Adipose tissue (tissue), 3 donors: Measurements from ENCODE around the gene SORCS2. TPM values are rescaled to one million over a fixed set of nuclear protein-coding genes. Genes with fewer than 3 reads are reported as not detected.

Experiments
- H3K27ac ChIP-seq: one replicate; pipeline ENCODE4 v1.5.1; 2013; ENCODE audit warnings: low read depth, low read length
- WGBS, 3 donors: extraction: QIAGEN DNeasy Blood & Tissue Kit; methylation state at CpG; one replicate each; pipeline ENCODE4 v1.1.7; 2013; 5-methylcytosine and 5-hydroxymethylcytosine counted together
- polyA plus RNA-seq, 3 donors: library from polyadenylated mRNA; stranded (reverse); fragments of 200-250 nt; gene quantifications; one replicate each; pipeline ENCODE4 v1.2.3, GENCODE V29; 2013
- donor health status: healthy with polysubstance abuse.
- donor health status: Bipolar disorder and iron deficiency.
- donor health status: healthy.

Gene SORCS2
- polyA plus RNA-seq, 3 donors, result 0.22 to 2.2 (median 0.83) TPM

DNA sequence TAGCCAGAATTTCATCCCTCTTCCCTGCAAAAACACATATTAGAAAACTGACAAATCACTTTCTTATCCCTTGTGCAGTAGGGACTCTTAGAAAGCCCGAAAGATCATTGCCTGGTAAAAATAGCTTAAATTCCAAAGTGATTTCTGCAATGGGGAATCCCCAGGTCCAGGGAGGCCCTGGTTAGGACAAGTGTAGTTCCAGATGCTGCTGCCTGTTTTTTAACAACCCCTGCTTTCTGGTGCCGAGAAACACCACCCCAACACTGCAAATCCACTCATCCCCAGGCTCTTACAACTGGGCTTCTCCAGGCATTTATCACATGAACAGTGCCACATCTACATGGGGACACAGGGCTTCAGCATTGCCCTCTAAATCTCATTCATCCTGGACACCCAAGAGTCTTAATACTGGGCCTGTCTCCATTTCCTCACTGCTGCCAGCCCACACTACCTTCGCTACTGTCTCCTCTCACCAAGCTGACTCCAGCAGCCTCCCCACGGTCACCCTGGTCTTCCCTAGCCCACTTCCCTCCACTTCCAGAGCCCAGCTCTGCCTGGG, 354.6 kb downstream of the SORCS2 start:
- 49 to 60% (median 52%) methylated on average over 4 of the region's 4 CpGs for WGBS, 3 donors
- H3K27ac ChIP-seq, result no peak overlapping the region

DNA sequence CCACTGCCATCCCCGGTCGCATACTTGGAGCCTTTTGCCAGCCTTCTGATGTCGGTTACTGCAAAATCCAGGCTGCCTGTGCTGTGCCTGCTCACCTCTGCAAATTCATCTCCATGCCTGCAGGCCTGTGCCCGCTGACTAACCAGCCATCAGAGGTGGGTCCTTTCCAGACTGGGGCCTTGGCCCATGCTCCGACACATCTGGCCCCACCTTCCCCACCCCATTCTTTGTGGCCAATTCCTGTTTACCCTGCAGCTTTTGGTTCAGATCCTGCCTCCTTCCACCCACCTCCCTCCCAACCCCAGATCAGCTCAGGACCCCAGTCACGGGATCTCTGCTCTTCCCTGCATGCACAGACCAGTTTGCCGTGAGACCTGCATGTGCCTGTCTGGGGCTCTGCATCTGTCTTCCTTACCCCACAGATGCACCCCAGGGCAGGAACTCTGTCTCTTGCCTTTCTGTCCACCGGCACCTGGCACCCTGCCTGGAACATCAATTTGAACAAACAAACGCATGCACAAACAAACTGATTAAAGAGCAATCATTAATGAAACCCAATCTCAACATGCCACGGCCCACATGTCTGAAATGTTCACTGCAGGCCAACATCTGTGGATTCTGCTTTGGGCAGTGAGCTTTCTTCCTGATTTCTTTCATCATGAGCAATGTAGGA, 355.2 kb downstream of the SORCS2 start:
- 56 to 73% (median 68%) methylated on average over 10 of the region's 10 CpGs for WGBS, 3 donors
- H3K27ac ChIP-seq, result no peak overlapping the region

DNA sequence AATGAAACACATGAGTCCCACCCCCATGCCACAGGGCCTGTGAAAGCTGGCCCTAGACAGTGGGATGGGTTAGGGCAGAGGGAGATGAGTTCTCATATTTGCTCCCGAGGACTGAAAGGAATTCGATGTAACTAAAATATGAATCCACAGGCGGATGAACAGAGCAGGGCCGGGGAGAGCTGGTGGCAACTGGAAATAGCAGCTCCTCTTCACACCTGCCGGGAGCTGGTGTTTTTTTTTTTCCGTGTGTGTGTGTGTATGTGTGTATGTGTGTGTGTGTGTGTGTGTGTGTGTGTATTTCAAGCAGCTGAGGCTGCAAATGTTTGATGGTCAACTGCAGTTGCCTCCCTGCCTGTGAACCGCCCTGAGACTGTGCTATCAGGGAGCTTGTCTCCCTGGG, 357.5 kb downstream of the SORCS2 start:
- WGBS, 3 donors, result 64 to 91% (median 84%) methylated on average over 7 of the region's 7 CpGs
- no peak overlapping the region for H3K27ac ChIP-seq

DNA sequence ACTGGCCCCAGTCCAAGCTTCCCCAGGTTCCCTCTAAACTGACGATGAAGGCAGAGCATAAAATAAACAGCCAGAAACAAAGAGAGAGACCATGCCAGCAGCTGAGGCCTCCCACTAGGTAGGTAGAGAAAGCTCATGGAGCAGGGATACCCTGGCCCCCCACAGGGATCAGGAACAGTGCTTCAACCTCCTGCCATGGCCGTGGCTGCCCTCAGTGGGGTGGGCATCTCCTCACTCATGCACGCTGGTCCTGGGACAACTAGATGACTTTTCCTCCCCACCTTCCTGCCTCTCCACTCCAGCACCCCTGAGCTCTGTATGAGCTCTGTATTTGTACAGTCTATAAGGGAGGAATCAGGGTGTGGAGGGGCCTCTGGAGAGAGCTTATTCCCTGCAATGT, 360.1 kb downstream of the SORCS2 start:
- no peak overlapping the region for H3K27ac ChIP-seq
- 64 to 78% (median 75%) methylated on average over 3 of the region's 3 CpGs for WGBS, 3 donors

DNA sequence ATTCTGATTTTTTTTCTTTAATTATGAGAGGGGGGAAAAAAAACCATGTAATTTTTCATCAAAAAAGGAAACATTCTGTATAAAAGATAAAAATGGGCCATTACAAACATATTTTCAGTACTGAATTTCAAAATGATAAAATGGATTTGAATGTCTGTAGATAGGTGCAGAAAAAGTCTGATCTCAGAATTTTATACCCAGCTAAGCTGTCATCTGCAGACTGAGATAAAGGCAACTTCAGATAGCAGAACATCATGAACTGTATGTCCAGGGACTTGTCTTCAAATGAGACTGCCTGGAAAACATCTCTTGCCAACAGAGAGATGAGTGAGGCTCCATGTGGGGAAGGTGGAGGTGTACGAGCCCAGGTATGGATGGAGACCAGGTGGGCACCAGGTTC, 360.9 kb downstream of the SORCS2 start:
- no peak overlapping the region for H3K27ac ChIP-seq
- WGBS, 3 donors, result 80 to 92% (median 81%) methylated on average over 1 of the region's 1 CpG

DNA sequence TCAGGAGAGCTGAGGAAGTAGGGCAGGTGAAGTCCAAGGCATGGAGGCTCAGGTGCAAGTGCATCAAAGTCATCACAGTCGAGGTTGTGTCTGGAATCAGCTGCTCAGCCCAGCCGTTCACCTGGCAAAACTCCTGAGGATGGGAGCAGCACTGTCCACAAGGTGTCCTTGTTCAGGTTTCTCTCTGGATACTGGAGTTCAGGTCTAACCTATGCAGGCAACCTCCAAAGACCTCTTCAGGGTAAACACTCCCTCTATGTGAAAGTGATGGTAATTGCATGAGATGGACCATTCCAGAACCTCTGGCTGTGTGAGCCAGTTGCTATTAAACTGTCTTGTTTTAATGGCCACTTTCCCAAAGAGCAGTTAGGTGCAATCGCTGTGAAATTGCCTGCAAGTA, 362.6 kb downstream of the SORCS2 start:
- H3K27ac ChIP-seq, result no peak overlapping the region
- WGBS, 3 donors, result 57 to 68% (median 61%) methylated on average over 3 of the region's 3 CpGs

DNA sequence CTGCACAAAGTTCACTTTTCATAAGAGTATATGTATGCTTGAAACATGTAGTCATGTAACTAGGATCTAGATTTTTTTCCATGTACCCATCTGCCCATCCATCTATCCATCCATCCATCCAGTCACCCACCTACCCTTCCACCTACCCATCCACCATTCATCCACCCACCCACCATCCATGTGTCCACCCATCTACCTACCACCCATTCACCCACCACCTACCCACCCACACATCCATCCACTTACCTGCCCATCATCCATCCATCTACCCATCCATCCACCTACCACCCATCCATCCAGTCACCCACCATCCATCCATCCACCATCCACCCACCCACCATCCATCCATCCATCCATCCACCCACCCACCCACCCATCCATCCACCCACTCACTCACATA, 364.2 kb downstream of the SORCS2 start:
- H3K27ac ChIP-seq, result no peak overlapping the region

DNA sequence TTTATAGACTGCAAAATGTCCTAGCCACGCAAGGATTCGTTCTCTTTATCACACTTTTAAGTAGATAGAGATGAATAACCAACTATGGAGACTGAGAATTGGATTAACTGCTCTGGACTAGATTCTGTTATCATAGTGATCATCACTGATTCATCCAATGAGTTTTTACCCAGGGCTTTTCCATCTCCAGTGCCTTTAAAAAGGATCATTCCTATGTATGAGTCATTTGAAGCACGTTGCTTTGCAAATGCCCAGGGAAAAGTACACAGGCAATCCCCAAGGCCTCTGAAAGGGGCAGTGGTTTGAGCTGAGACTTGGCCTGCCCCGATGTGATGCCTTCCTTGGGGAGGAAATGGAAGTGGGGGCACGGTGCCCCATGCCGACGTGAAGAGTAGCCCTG, 365.1 kb downstream of the SORCS2 start:
- H3K27ac ChIP-seq, result no peak overlapping the region
- 73 to 76% (median 76%) methylated on average over 7 of the region's 7 CpGs for WGBS, 3 donors

DNA sequence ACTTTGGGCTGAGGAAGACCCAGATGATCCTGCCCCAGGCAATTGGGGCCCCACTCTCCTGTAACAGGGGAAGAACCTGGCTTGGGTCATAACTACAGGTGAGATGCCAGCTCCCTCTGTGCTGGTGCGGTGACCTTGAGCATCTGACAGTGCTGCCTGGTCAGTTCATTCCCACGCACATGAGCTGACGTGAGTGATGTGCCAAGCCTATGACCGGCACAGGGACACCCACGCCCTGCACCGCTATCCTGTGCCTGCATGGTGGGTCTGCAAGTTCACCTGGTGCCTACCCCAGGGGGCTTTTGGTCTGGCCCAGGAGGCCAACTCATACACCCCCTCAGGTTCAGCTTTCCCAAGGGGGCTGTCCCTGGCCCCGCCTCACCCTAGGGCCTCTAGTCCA, 366.1 kb downstream of the SORCS2 start:
- WGBS, 3 donors, result 67 to 98% (median 93%) methylated on average over 7 of the region's 7 CpGs
- H3K27ac ChIP-seq, result no peak overlapping the region

DNA sequence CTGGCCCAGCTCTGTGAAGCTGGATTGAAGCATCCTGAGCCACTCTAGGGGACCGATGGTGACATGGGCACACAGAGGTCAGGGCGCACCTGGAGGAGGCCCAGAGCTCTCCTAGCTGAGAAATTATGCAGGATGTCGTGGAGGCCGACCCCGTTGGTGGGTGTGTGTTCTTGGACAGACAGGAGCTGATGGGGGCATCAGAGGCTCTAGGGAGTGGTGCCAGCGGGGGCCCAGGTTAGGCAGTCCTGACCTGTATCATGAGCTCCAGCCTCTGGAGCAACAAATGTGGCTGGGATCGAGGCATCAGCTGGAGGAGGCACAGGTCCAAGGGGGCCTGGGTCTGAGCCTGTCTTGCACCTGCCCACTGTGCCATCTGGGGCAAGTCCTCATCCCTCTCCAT, 367.0 kb downstream of the SORCS2 start:
- no peak overlapping the region for H3K27ac ChIP-seq
- 80 to 91% (median 81%) methylated on average over 7 of the region's 7 CpGs for WGBS, 3 donors

DNA sequence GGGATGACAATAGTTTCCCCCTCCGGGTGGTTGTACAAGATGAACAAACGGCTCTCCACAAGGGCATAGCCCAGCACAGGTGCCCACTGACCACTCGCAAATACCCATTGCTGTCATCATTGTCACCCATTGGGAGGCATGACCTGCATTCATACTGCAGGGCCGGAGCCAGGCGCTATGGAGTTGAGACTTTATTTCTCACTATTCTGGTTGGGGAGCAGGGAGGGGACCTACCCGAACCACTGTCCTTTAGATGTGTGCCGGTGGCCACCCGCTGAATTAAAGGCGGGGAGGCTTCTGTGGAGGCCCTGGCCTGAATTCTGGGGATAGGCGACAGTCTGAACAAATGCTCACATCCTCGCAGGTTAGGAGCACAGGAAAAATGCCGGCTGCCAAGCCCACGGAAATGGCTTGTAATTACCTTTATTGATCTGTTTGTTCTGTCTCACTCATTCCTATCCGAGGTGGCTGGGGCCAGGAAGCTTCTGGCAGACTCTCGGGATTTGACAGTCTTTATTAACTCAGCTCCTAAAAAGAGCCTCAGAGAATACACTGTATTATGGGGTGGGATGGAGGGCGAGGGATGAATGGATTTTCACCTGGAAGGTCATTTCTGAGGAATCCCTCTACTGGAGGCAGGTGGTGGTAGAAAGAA, 367.5 kb downstream of the SORCS2 start:
- WGBS, 3 donors, result 36 to 84% (median 84%) methylated on average over 16 of the region's 16 CpGs
- H3K27ac ChIP-seq, result no peak overlapping the region

DNA sequence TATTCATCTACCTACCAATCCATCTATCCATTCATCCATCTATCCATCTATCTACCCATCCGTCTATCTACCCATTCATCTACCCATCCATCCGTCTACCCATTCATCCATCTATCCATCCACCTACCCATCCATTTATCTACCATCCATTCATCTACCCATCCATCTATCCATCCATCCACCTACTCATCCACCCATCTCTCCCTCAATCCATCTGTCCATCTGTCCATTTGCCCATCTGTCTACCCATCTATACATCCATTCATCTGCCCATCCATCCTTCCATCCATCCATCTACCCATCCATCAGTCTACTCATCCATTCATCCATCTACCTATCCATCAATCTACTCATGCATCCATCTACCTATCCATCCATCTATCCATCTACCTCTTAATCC, 369.2 kb downstream of the SORCS2 start:
- no peak overlapping the region for H3K27ac ChIP-seq
- WGBS, 3 donors, result 54 to 91% (median 89%) methylated on average over 2 of the region's 2 CpGs

DNA sequence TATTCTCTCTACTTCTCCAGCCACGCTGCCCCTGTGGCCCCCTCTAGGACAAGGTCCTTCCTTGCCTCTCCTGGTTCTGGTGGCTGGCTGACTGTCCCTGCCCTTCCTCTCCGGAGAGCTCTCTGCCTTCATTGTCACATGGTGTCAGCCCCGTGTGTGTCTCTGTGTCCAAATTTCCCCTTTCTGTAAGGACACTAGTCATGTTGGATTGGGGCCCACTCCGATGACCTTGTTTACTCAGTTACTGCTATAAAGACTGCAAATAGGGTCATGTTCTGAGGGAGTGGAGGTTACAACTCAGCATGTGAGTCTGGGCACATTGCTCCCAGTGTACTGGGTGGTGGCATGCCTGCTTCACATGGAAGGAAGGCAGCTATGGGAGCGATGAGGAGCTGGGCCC, 371.9 kb downstream of the SORCS2 start:
- no peak overlapping the region for H3K27ac ChIP-seq
- WGBS, 3 donors, result 71 to 74% (median 73%) methylated on average over 5 of the region's 5 CpGs

DNA sequence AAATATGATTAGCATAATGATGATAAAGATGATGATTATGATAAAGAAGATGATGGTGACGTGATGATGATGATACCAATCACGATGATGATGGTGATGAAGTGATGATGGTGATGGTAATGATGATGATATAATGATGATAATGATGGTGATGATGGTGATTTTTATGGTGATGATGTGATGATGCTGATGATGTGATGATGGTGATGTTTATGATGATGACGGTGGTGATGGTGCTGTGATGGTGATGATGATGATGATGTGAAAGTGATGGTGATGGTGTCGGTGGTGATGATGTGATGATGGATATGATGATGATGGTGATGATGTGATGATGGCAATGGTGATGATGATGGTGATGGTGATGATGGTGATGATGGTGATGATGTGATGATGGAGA, 373.1 kb downstream of the SORCS2 start:
- WGBS, 3 donors, result 90 to 92% (median 91%) methylated on average over 4 of the region's 4 CpGs
- no peak overlapping the region for H3K27ac ChIP-seq

DNA sequence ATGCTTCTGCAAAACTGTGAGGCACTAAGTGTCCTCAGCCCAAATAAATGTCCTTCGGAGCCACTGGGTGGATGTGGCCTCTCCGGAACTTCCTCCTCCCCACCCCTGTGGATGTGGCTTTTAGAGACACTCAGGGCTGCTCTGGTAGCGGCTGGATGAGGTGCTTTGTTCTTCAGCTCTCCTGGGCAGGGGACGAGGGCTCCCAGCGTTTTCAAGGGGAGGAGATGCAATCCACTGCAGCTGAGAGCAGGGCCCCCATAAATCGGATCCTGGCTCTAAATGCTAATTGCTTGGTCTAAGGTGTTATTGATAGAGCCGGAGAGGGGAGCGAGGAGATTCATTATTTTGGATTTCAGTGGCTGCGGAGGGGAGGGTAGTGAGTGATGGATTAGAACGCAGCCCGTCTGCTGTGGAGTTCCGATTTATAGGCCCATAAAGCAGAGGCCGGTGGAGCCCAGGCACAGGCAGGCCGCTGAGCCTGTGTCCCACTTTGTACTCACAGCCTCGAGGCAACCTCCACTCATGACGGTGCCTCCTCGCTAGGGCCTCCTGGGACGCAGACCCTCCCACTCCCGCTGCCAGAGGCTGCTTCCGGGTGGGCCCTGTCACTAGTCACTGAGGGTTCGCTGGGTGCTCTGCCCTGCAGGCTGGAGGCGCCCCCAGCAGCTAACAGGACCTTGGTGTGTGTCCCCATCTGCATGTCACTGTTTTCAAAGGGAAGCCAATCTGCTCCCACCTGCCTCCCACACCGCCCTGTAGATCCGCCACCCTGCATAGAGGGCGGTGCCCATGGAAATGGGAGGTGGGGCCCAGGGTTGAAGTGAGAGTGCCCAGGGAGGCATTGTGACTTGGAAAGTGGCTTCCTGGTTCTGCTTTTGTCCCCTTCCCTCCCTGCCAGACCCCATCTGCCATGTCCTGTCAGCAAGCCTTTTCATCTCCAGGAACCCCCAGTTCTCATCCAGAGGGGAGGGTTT, 377.8 kb downstream of the SORCS2 start:
- H3K27ac ChIP-seq, result no peak overlapping the region
- 61 to 75% (median 71%) methylated on average over 25 of the region's 25 CpGs for WGBS, 3 donors

DNA sequence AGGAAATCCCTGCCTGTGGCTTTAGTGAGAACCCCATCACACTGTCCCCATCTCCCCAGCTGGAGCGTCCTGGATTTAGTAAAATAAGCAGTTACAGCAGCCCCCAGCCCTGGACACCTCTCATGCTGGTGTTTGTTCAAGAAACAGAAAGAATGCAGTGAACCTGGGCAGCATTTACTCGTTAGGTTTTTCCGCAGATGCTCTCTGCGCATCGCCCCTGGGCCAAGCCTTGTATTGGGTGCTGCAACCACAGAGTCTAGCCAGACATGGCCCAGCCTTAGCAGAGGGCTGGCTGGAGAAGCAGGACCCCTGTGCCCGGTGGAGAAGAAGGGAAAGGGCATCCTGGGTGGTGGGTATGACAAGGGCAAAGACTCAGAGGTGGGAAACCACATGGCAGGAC, 378.7 kb downstream of the SORCS2 start:
- 60 to 85% (median 84%) methylated on average over 6 of the region's 6 CpGs for WGBS, 3 donors

DNA sequence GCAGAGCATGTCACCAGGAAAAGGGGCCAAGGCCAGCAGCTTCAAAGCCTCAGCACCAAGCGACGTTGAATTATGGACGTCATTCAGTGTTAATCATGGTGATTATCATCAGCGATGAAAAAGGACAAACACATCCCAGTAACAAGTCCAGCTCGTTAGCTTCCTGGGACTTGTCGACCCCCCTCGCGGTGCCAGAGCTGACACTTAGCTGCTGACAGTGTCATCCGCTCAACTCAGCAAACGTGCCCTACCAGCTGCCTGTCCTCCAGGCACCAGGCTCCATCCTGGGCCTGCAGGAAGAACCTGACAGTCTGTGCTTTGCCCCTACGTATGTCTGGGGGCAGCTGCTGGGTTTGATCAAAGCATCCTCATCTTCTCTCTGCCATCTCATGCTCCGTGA, 379.4 kb downstream of the SORCS2 start:
- H3K27ac ChIP-seq, result no peak overlapping the region
- 46 to 69% (median 63%) methylated on average over 12 of the region's 12 CpGs for WGBS, 3 donors

More for the DNA sequence above, 378.7 kb downstream of the SORCS2 start:
- H3K27ac ChIP-seq, result no peak overlapping the region

DNA sequence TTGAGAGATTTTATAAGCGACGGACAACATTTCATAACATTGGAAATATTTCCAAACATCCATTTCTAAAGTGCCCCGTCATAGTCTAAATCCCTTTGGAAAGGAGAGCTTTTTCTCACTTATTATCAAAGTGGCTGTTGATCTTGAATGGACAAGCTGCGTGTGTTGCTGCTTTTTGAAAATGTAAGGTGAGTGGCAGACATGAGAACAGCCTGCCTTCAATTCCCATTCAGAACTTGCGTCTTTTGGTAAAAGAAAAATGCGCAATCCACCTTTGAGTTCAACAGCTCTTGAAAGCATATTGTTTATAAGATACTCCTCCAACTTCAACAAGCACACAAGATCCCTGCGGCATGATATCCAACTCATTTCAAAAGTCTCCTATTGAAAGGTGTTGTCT, 380.6 kb downstream of the SORCS2 start:
- WGBS, 3 donors, result 83 to 87% (median 87%) methylated on average over 7 of the region's 7 CpGs
- no peak overlapping the region for H3K27ac ChIP-seq

DNA sequence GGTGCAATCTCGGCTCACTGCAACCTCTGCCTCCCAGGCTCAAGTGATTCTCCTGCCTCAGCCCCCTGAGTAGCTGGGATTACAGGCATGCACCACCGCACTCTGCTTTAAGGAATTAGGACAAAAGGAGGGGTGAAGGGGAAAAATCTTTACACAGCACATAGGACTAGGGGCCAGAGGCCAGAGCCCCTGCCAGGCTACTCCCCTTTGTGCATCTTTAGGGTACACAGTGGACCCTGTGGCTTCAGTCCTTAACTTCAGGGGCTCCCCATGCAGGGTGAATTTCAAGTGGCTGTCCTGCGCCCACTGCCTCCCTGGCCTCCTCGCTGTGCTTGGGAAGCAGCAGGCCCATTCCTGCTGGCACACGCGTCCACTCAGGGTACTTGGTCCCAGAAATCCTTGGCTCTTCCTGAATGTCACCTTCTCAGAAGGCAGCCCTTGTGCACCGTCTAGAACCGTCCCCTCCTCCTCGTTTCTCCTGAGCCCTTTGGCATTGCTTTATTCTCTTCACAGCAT, 381.3 kb downstream of the SORCS2 start:
- no peak overlapping the region for H3K27ac ChIP-seq
- WGBS, 3 donors, result 72 to 89% (median 72%) methylated on average over 9 of the region's 9 CpGs
